GM21619 (cell line): ENCODE data around the gene CAPRIN1.
A peak's percentile ranks its signal among the peaks of the same experiment; 100 is the strongest.
"Not testable (repeated sequence)": the region's sequence is repeated elsewhere in the genome, so short reads cannot be mapped to it uniquely, and the experiment has no call there.

Experiments
- ATAC-seq: cut with Tn5 transposase; IDR thresholded peaks from one replicate; pipeline ENCODE4 v1.9.1; 2021; ENCODE audit not compliant: unreplicated experiment

Gene CAPRIN1

DNA sequence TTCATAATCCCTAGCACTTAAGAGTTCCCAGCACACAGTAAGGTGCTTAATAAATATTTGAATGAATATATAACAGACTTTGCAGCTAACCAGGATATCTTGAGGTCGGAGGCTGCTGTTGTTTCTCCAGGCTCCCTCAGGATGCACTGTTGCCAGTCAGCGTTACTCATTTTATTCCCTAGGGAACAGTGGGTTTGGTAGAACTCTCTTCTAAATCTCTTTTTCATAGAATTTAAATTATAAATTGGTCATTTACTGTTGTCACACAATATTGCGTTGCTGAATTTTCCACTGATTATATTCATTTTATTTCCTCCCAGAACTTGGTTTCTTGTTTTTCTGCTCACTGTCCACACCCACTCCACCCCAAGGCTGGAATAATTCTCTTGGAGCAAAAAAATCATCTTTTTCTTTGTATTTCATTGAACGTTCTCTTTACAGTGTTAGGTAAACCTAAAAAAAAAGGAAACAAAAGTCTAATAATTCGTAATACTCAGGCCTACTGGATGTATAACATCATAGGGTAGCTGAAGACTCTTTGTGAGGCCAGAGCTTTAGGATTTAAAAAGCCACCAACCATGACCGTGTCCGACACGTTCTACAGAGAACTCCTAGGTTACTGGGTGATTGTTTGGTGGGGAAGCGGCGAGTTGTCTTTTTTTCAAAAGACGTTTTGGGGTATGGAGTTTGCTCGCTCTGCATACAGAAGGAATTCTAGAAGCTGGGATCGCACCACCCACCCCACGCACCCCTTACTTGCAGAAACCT, 766 bp upstream of the CAPRIN1 start:
- ATAC-seq = no peak

DNA sequence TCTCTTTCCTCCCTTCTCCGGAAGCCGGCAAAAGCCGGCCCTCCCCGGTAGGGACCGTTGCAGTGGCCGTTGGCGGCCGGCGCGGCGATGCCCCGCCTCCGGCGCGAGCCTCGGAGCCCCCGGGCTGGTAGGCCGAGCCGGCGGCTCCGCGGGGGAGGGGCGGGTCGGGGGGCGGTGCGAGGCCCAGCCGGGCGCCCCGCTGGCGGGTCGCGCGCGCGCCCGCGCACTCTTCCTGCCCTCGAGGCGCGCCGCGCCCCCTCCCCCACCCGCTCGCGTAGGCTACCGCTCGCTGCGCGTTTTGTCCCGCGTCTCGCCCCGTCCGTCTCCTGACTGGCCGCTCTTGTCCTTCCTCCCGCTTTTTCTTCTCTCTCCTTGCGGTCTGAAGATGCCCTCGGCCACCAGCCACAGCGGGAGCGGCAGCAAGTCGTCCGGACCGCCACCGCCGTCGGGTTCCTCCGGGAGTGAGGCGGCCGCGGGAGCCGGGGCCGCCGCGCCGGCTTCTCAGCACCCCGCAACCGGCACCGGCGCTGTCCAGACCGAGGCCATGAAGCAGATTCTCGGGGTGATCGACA, 591 bp downstream of the CAPRIN1 start:
- peak; percentile 51 for ATAC-seq

DNA sequence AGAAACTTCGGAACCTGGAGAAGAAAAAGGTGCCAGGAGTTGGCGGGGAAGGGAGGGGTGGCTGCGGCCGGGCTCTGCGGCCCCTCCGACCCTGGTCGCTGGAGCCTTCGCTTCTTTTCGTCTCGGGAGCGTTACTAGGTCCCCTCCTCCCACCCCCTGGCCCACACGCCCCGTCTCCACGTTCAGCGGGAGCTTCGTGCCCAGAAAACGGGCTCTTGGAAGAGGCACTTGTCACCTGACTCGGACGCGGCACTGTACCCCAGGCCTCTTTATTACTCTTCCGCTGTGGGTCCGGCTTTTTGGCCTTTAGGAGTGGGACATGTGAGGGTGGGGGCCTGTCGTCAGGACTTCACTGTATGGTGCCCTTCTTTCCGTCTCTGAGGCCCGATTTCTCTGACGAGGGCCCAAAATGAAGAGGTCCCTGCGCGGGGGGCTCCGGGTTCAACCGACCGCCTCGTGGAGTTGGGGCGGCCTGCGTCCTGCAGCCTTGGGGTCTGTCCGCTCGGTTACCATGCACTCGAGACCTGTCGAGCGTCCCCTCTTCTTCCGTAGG, 1.2 kb downstream of the CAPRIN1 start:
- peak; percentile 1 for ATAC-seq

DNA sequence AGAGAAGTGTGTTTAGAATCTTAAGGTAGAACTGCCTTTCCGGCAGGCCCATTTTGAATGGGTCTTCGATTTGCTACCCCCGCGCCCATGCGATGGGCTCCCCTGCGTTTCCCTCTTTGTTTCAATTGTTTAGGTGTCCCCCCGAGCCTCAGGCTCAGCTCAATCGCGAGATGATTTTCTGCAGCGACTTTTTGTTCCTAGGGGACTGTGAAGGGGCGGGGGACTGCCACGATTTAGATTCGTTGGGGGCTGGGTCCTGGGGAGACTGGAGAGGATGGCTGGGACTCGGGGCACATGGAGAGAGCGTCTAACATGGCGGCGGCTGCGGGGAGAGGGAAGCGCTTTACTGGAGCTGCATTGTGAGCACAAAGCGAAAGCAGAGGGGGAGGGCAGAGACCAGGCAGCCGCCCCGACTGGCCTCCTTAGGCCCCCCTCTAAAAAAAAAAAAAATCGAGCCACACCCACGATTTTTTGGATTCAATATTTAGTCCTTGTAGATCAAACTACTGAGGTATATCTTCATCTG, 1.7 kb downstream of the CAPRIN1 start:
- ATAC-seq = peak; percentile 36

DNA sequence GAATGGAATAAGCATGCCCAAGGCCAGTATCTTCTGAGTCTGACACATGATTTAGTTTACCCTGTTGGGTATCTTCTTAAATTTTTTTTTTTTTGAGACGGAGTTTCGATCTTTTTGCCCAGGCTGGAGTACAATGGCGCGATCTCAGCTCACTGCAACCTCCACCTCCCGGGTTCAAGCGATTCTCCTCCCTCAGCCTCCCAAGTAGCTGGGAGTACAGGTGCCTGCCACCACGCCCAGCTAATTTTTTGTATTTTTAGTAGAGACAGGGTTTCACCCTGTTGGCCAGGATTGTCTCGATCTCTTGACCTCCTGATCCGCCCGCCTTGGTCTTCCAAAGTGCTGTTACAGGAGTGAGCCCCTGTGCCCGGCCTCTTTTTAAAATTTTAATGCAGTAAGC, 2.8 kb downstream of the CAPRIN1 start:
- not testable (repeated sequence) for ATAC-seq

DNA sequence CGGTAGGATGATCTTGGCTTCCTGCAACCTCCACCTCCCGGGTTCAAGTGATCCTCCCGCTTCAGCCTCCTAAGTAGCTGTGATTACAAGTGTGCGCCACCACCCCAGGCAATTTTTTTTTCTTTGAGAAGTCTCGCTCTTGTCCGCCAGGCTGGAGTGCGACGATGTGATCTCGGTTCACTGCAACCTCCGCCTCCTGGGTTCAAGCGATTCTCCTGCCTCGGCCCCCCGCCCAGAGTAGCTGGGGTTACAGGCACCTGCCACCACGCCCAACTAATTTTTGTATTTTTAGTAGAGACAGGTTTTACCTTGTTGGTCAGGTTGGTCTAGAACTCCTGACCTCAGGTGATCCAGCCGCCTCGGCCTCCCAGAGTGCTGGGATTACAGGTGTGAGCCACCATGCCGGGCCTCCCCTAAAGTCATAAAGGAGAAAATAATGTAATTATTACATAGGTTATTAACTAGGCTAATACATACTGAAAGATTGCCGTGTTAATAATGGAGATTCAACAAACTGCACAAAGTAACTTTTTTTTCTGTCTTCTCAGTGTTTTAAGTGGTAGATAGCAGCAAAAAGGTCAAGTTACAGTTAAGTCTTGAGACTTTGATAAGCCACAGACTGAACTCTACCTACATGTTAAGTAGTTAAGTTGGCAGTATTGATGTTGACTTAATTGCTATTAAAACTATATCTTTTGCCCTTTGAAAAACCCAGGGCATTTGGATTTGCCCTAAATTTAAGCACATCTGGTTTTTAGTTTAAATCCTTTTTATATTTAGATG, 3.9 kb downstream of the CAPRIN1 start:
- no peak for ATAC-seq

DNA sequence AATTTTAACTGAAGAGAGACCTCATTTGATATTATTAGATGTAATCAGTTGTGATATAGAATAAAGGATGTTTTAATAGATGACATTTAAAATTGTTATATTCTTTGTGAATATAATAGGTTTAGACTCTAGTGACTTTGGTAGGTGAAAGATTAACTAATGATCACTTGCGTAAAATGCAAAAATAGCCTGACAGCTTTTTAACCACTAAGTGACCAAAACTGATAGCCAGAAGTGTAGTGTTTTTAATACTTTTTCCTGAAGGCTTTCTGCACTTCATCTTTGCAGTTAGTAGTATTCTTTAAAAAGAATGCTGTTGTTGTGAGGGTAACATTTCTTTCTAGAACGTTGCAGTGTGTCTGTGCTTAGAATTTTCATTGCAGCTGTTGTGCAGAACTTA, 5.1 kb downstream of the CAPRIN1 start:
- no peak for ATAC-seq

DNA sequence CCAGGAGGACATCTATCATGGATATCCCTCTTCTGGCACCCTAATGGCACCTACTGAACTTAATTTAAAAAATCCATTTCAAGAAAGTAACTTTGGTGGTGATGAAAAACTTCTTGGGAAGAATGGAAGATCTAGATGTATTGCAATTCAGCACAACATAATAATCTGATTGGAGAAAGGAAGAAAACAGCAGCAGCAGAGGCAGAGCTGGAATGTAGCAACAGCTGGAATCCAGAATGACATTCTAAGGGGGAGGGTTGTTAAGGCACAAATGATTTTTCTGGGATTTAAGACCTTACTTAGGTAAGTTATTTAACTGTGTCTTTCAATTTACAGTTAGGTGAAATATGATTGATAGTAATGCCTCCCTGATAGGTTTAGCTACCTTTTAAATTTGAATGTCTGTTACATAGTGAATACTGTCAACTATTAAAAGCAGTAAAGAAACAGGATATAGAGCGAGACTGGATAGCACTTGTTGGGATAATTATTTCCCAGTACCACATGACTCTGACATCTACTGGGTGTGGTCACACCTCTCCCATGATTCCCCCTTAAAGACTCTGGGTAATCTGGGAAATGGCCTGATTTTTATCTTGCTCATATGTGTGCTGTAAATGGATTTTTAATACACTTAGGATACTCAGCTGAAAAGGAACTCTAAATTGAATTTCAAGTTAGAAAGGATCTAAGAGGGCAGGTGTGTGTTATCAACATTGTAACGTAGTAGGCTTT, 11.7 kb downstream of the CAPRIN1 start:
- no peak for ATAC-seq

DNA sequence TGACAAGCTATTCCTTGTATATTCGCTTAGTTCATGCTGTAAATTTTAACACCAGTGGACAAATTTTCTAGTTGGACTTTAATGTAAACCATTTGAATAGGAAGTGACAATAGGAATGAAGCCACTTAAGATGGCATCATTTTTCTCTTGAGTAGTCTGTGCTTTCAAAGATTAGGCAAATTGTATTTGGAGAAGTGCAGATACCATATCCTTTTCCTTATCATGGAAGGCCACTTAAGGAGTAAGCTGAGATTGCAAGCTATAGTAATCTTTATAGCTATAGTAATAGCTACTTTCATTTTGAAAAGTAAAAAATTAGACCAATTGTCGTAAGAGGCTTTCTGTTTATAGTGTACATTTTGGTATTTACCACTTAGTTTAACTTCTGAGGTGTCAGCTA, 12.8 kb downstream of the CAPRIN1 start:
- ATAC-seq = no peak

DNA sequence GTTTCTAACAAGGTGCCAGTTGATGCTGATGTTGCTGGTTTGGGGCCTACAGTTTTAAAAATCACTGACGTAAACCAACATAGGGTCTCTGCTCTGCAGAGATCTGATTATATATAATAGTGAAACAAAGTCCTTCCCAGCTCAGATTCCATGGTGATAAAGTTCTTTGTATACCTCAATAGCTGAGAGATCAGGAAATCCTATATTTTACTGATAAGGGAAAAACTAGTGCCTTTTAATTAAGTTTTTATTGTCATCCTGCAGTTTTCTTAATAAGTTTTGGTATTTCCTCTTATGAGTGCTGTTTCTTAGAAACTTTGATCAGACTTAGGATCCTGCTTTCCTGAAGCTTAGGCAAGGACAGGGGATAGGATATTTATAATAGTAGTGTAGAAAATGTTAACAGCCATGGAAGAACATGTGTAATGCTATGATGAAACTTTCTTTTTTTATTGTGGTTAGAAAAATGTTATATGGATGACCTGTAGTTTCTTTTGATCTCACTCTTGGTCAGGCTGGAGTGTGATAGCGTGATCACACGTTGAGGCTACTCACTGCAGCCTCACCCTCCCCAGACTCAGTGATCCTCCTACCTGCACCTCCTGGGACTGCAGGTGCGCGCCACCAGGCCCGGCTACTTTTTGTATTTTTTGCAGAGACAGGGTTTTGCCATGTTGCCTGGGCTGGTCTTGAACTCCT, 14.1 kb downstream of the CAPRIN1 start:
- ATAC-seq = no peak

DNA sequence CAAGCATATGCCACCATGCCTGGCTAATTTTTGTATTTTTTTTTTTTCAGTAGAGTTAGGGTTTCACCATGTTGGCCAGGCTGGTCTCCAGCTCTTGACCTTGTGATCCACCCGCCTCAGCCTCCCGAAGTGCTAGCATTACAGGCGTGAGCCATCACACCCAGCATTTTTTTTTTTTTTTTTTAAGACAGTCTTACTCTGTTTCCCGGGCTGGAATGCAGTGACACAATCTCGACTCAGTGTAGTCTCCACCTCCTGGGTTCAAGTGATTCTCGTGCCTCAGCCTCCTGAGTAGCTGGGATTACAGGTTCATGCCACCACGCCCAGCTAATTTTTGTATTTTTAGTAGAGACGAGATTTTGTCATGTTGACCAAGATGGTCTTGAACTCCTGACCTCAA, 15.2 kb downstream of the CAPRIN1 start:
- ATAC-seq = not testable (repeated sequence)

DNA sequence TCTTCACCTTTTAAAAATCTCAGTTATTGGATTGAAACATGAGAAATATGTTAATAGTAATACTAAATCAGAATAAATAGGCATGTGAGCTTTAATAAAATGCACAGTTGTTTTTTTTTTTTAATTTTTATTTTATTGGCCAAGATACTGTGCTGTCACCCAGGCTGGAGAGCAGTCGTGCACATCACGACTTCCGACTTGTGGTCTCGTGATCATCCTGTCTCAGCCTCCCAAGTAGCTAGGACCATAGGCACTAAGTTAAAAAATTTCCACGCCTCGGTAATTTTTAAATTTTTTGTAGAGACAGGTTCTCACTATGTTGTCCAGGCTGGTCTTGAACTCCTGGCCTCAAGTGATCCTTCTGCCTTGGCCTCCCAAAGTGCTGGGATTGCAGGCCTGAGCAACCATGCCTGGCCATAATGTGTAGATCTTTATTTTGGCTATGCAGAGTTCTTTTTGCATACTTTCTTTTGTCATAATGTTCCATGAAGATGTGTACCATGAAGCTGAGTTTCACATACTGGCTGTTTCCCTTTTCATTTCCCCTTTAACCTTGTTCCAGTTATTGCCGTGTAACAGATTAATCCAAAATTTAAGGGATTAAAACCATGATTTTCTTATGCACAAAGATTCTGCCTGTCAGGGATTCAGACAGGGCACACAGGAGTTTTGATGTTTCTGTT, 16.0 kb downstream of the CAPRIN1 start:
- ATAC-seq = no peak

DNA sequence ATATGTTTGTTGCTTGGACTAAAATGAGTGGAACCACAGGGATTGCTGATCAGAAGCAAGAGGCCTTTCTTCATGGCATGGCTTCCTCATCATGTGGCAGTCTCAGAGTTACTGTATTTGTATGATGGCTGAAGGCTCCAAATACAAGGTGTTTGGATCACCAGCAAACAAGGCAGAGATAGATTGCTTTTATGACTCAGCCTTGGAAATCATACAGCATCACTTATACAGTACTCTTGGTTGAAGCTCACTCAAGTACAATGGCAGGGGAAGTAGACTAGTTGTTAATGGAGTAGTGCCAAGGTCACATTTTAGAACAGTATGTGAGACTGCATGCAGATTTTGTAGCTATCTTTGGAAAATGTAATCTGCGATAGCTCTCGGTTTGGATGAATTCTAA, 16.6 kb downstream of the CAPRIN1 start:
- no peak for ATAC-seq

DNA sequence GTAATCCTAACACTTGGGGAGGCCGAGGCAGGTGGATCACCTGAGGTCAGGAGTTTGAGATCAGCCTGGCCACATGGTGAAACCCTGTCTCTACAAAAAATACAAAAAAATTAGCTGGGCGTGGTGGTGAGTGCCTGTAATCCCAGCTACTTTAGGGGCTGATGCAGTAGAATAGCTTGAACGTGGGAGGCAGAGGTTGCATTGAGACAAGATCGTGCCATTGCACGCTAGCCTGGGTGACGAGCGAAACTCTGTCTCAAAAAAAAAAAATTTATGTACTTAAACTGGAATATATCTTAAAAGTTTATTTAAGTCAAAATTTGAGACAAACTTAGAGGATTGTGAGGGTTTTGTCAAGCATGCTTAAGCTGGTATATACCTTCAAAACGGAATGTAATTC, 19.8 kb downstream of the CAPRIN1 start:
- not testable (repeated sequence) for ATAC-seq

DNA sequence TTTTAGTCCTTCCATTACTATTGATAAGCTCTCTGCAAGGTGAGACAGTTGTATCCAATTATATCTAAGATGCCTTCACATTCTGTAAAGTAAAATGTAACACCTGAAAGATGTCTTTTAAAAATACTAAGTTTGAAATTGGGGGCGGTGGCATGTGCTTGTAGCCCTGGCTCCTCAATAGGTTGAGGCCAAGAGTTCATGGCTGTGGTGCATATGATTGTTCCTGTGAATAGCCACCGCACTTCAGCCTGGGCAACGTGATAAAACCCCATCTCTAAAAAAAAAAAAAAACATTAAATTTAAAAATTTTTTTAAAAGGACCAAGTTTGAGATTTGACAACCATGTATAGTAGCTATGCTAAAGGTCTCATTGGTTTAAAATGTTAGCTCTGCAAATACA, 20.5 kb downstream of the CAPRIN1 start:
- ATAC-seq = no peak

DNA sequence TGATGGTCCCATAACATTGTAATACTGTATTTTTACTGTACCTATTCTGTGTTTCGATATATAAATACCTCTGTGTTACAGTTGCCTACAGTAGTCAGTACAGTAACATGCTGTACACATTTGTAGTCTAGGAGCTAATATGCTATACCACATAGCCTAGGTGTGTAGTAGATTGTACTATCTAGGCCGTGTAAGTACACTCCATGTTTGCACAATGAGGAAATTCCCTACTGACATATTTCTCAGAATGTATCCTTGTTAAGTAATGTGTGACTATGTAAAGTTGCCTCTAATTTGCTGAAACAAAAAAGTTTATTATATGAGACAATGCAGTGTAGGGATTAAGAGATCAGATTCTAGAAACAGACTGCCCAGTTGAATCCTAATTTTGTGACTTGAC, 21.3 kb downstream of the CAPRIN1 start:
- ATAC-seq = no peak

DNA sequence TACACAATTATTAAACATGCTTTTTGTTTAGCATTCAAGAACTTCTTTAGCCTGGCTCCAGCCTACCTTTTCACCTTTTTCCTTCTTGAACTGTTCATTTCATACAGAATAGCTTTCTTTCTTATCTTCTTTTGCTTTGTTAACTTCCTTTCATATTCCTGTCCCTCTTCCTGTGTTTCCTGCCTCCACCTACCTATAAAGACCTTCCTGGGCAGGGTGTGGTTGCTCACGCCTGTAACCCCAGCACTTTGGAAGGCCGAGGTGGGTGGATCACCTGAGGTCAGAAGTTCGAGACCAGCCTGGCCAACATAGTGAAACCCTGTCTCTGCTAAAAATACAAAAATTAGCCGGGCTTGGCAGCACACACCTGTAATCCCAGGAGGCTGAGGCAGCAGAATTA, 22.9 kb downstream of the CAPRIN1 start:
- no peak for ATAC-seq

DNA sequence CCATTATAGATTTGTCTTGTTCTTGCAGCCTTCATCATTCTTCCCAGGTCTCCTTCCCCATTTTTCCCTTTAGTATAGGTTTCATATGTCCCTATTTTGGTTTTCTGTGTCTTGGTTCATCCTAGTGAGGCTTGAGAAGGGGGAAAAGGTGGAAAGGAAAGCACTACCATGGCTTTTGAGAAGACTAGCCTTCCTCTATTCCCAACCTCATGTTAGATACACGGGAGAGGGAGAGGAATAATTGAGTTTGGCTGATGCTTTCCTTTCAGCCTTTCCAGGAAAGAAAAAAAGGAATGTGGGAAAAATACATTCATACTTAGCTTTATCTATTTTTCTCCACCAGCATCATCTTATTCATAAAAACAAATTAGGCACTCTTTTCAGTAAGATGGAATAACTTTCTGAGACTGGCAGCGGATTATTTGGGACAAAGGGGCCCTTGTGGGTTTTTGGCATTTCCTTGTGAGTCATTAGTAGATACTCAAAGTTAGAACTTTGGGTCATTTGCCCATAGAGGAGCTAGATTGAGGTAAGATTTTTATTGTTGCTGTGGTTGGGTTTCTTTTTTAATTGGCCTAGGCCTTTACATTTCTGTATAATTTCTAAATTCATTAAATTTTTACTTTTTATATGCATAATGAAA, 23.8 kb downstream of the CAPRIN1 start:
- no peak for ATAC-seq

DNA sequence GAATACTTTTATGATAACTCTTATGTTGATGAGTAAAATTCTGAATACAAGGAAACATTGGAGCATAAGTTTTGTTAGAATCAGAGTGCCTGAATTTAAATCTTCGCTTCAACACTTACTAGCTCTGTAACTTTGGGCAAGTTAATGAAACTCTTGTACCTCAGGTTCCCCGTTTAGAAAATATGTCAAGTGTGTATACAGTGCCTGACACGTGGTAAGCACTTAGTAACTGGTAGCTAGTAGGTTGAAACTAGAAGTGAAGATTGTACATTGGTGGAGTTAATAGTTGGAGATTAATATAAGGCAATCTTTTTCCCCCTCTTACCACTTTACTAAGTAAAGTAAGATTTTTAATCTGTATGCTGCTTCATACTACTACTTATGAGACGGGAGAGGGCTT, 29.1 kb downstream of the CAPRIN1 start:
- ATAC-seq = no peak
